GM23338 (cell line): ENCODE data around the gene ANKS1B. TPM values are rescaled to one million over a fixed set of nuclear protein-coding genes. Genes with fewer than 3 reads are reported as not detected.

Experiments
- ATAC-seq: fragments of 200-7000 bp; cut with Tn5 transposase; 3 replicates; pipeline ENCODE4 v1.9.1; 2020
- DNase-seq: peaks from one replicate; pipeline ENCODE4 v3.0.0-alpha.2; 2015; ENCODE audit warnings: low spot score
- H2AFZ ChIP-seq: fragments of 200-600 bp; sonication (generic); 2 replicates; pipeline ENCODE4 v1.8.0; 2016; ENCODE audit warnings: antibody characterized with exemption, mild to moderate bottlenecking, moderate library complexity
- H3F3A ChIP-seq: fragments of 200-600 bp; sonication (generic); replicated peaks from 2 replicates; pipeline ENCODE4 v1.8.0; 2017; ENCODE audit warnings: antibody characterized with exemption, mixed run types, low read depth
- H3K27ac ChIP-seq: fragments of 200-600 bp; sonication (generic); 2 replicates; pipeline ENCODE4 v1.6.1; 2016; ENCODE audit warnings: low read depth
- H3K27me3 ChIP-seq: fragments of 200-600 bp; sonication (generic); 2 replicates; pipeline ENCODE4 v1.8.0; 2016; ENCODE audit warnings: mild to moderate bottlenecking, mixed run types, moderate library complexity; ENCODE audit not compliant: insufficient read depth
- H3K36me3 ChIP-seq: fragments of 200-600 bp; sonication (generic); 2 replicates; pipeline ENCODE4 v1.8.0; 2016; ENCODE audit warnings: mild to moderate bottlenecking; ENCODE audit not compliant: insufficient read depth
- H3K4me1 ChIP-seq: fragments of 200-600 bp; sonication (generic); 2 replicates; pipeline ENCODE4 v1.8.0; 2016; ENCODE audit warnings: mild to moderate bottlenecking, moderate library complexity; ENCODE audit not compliant: insufficient read depth
- H3K4me2 ChIP-seq: fragments of 200-600 bp; sonication (generic); 2 replicates; pipeline ENCODE4 v1.7.1; 2017; ENCODE audit warnings: mixed run types
- H3K4me3 ChIP-seq: fragments of 200-600 bp; sonication (generic); 2 replicates; pipeline ENCODE4 v1.6.1; 2016; ENCODE audit warnings: mixed run types
- H3K79me2 ChIP-seq: fragments of 200-600 bp; sonication (generic); replicated peaks from 2 replicates; pipeline ENCODE4 v1.8.0; 2017; ENCODE audit warnings: mild to moderate bottlenecking; ENCODE audit not compliant: insufficient read depth
- H3K9me2 ChIP-seq: fragments of 200-600 bp; sonication (generic); 2 replicates; pipeline ENCODE4 v1.8.0; 2017; ENCODE audit not compliant: insufficient read depth
- H4K20me1 ChIP-seq: fragments of 200-600 bp; sonication (generic); replicated peaks from 2 replicates; pipeline ENCODE4 v1.8.0; 2017; ENCODE audit warnings: mild to moderate bottlenecking; ENCODE audit not compliant: insufficient read depth
- H3K27ac Mint-ChIP-seq: 2 replicates; pipeline ENCODE4 v1.8.0; 2020; ENCODE audit warnings: inconsistent platforms, mild to moderate bottlenecking, moderate library complexity, mixed read lengths
- H3K27me3 Mint-ChIP-seq: 3 replicates; pipeline ENCODE4 v1.8.0; 2022; ENCODE audit warnings: low read depth, mild to moderate bottlenecking, moderate library complexity, mixed read lengths, inconsistent platforms; ENCODE audit not compliant: insufficient read depth, poor library complexity
- H3K36me3 Mint-ChIP-seq: 3 replicates; pipeline ENCODE4 v1.8.0; 2021; ENCODE audit warnings: low read depth, mild to moderate bottlenecking, inconsistent platforms, moderate library complexity, mixed read lengths
- H3K4me1 Mint-ChIP-seq: 3 replicates; pipeline ENCODE4 v1.8.0; 2020; ENCODE audit warnings: mild to moderate bottlenecking, inconsistent platforms, mixed read lengths
- H3K4me3 Mint-ChIP-seq: 3 replicates; pipeline ENCODE4 v1.8.0; 2021; ENCODE audit warnings: moderate library complexity, mild to moderate bottlenecking, inconsistent platforms, mixed read lengths
- H3K9me3 Mint-ChIP-seq: 3 replicates; pipeline ENCODE4 v1.8.0; 2020; ENCODE audit warnings: moderate library complexity, mild to moderate bottlenecking, inconsistent platforms, mixed read lengths
- CREB1 ChIP-seq: fragments of 250-450 bp; sonication (Bioruptor Pico); IDR thresholded peaks from 2 replicates; pipeline ENCODE4 v1.5.0; 2020; ENCODE audit warnings: low read depth, mild to moderate bottlenecking, moderate library complexity
- CTCF ChIP-seq, 2 experiments: fragments of 200-600 bp in 1 of 2; sonication (generic) in 1 of 2; conservative IDR thresholded peaks; 2 replicates each; pipeline versions ENCODE4 v1.5.1 to v1.6.1; 2016 to 2017; ENCODE audit warnings: antibody characterized with exemption in 2 of 2, low read depth in 2 of 2, mild to moderate bottlenecking in 2 of 2, moderate library complexity in 1 of 2
- ETS1 ChIP-seq: IDR thresholded peaks from 2 replicates; pipeline ENCODE4 v1.6.1; 2016; ENCODE audit warnings: antibody characterized with exemption
- JUNB ChIP-seq: IDR thresholded peaks from one replicate; pipeline ENCODE4 v1.6.1; 2016; ENCODE audit warnings: antibody characterized with exemption; ENCODE audit not compliant: unreplicated experiment
- NANOG ChIP-seq: IDR thresholded peaks from 2 replicates; pipeline ENCODE4 v1.6.1; 2016; ENCODE audit warnings: antibody characterized with exemption, borderline replicate concordance
- ZNF462 ChIP-seq: fragments of 250-450 bp; sonication (Bioruptor Pico); IDR thresholded peaks from 2 replicates; pipeline ENCODE4 v1.5.0; 2020; ENCODE audit warnings: mild to moderate bottlenecking, moderate library complexity
- polyA plus RNA-seq: library from polyadenylated mRNA; unstranded; fragments of >200 nt; fragmentation: Nextera tagmentation; extraction: Ambion mirVana; gene quantifications from 2 replicates; pipeline ENCODE4 v1.2.1, GENCODE V29; 2016
- total RNA-seq: library from RNA; depleted of rRNA; stranded (reverse); fragments of >200 nt; shearing (Covaris generic); gene quantifications from 2 replicates; pipeline ENCODE4 v1.2.3, GENCODE V29; 2014

ANKS1B gene
- total and polyA plus RNA-seq, 2 experiments from 2014 or later = 4.3 to 5.8 TPM

- H4K20me1 ChIP-seq = no peaks in the 10 kb centered on the region
- H3K4me3 Mint-ChIP-seq = no peak overlapping the region
- peaks cover 7% of the 10 kb centered on the region for H3K4me1 ChIP-seq
Observed at GRCh38 chr12:98908866-98909265, 1075.9 kb downstream of the ANKS1B start.

More at GRCh38 chr12:98908866-98909265, 1075.9 kb downstream of the ANKS1B start:
- TF ChIP-seq ZNF462 (CRISPR knock-in tag) (no peak), CTCF (conservative IDR thresholded peaks at IDR 0.05; ENCODE audit: low read depth in 2 of 2) (no peak), JUNB (no peak), NANOG (no peak), CREB1 (CRISPR knock-in tag) (no peak), ETS1 (no peak)
- DNase-seq (no peak), ATAC-seq (no peak)
- no peaks in the 10 kb centered on the region for H3F3A ChIP-seq
- no peak overlapping the region for H3K4me3 ChIP-seq
- peaks cover 12% of the 10 kb centered on the region; the same call in 2 of the 3 replicates for H3K4me1 Mint-ChIP-seq
- no peak overlapping the region for H3K4me2 ChIP-seq
- no peaks in the 10 kb centered on the region for H3K36me3 ChIP-seq
- H3K36me3 Mint-ChIP-seq = no peaks in the 10 kb centered on the region
- no peak overlapping the region for H3K27ac ChIP-seq
- H2AFZ ChIP-seq = no peak overlapping the region
- H3K27ac Mint-ChIP-seq = no peak overlapping the region
- H3K27me3 Mint-ChIP-seq = no peaks in the 10 kb centered on the region
- no peaks in the 10 kb centered on the region for H3K9me2 ChIP-seq
- H3K79me2 ChIP-seq = no peaks in the 10 kb centered on the region
- no peaks in the 10 kb centered on the region for H3K27me3 ChIP-seq
- no peaks in the 10 kb centered on the region; the same call in 2 of the 3 replicates for H3K9me3 Mint-ChIP-seq
